ENCODE measurements around the gene MYO5C.

Gene MYO5C

DNA sequence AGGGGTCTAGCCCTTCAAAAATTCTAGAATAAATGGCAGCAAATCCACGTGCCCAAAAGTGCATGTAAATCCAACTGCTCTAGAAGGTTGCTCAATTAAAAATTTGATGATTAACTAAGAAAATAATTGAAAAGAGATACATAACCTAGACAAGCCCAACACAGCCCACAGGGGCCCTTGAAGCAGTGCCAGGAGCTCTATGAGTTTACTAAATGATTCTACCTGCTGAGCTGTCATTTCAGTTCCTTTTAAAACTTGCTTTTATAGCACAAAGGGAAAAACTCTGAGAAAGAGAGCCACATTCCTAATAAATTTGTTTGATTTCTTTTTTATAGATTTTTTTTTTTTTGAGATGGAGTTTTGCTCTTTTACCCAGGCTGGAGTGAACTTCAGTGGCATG is 65.5 kb downstream of the MYO5C start:
- TF ChIP-seq, protein P1, sequence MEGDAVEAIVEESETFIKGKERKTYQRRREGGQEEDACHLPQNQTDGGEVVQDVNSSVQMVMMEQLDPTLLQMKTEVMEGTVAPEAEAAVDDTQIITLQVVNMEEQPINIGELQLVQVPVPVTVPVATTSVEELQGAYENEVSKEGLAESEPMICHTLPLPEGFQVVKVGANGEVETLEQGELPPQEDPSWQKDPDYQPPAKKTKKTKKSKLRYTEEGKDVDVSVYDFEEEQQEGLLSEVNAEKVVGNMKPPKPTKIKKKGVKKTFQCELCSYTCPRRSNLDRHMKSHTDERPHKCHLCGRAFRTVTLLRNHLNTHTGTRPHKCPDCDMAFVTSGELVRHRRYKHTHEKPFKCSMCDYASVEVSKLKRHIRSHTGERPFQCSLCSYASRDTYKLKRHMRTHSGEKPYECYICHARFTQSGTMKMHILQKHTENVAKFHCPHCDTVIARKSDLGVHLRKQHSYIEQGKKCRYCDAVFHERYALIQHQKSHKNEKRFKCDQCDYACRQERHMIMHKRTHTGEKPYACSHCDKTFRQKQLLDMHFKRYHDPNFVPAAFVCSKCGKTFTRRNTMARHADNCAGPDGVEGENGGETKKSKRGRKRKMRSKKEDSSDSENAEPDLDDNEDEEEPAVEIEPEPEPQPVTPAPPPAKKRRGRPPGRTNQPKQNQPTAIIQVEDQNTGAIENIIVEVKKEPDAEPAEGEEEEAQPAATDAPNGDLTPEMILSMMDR (IDR thresholded peaks at IDR 0.05; ENCODE audit: low read depth, low read length, missing control alignments), result no peak
- no peak overlapping the region for H3K4me3 ChIP-seq (ENCODE audit: low read depth, low read length)
- DNase-seq (ENCODE audit: low read depth), result no peak

DNA sequence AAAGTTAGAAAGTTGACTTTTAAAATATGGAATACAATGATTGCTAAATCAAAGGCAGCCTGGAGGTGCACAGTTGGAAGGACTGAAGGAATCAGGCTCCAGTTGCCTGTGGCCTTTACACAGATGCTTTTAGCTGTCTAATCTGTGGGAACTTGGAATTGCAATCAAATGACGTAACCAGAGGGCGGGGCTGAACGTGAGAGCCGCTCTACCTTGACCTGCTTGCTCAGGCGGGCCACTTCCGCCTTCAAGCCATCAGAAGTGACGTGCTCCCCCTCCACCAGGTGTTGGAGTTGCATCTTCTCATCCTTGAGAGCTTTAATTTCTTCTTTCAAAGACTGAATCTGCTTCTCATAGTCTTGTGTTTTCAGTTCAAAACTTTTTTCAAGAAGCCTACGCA is 66.7 kb downstream of the MYO5C start:
- H3K4me3 ChIP-seq (ENCODE audit: low read depth, low read length), result no peak overlapping the region
- TF ChIP-seq, protein P1 (IDR thresholded peaks at IDR 0.05; ENCODE audit: low read depth, low read length, missing control alignments), result no peak
- peak; percentile 56 for DNase-seq (ENCODE audit: low read depth)

DNA sequence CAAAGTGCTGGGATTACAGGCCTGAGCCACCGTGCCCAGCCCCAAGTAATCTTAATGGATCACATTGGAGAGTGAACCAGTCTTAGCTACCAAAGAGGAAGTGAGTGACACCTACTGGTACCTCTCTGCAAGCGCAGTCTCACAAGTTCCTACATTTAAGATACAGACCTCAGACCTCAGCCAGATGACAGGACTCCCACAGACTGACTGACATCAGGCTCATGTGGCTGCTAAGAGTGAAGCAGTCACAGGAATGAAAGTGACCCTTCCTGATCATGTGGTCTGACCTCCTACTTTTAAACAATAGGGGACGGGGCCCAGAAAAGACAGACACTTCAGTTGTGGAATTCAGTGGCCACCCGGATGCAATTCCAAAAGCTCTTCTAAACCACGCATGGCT is 68.1 kb downstream of the MYO5C start:
- peak; percentile 88 for DNase-seq (ENCODE audit: low read depth)
- TF ChIP-seq, protein P1 (IDR thresholded peaks at IDR 0.05; ENCODE audit: low read depth, low read length, missing control alignments), result peak; percentile 86
- no peak overlapping the region for H3K4me3 ChIP-seq (ENCODE audit: low read depth, low read length)

DNA sequence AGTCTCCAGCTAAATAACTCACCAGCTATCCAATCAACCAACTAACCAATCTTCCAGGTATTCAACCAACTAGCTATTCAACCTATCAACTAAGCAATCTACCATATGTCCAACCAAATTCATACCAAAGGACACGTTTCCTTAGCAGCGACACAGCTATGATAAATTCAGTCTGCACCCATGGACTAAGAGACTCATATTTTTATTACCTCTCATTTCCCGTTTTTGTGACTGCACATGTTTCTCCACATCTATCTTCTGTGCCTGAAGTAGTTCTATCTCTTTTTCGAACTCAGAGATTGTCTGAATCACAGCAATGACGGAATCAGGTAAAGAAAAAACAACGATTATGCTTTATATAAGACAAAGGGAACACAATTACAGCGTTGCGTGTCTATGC is 70.4 kb downstream of the MYO5C start:
- no peak for DNase-seq (ENCODE audit: low read depth)

DNA sequence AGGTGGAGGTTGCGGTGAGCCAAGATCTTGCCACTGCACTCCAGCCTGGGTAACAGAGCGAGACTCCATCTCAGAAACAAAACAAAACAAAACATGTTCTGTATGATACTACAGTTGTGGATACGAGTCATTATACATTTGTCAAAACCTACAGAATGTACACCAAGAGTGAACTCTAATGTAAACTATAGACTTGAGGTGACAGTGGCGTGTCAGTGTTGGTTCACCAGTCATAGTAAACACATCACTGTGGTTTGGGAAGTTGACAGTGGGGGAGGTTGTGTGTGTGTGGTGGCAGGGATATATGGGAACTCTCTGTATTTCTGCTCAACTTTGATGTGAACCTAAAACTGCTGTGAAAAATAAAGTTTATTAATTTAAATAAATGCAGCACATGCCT is 71.4 kb downstream of the MYO5C start:
- no peak for DNase-seq (ENCODE audit: low read depth)
- H3K4me3 ChIP-seq (ENCODE audit: low read depth, low read length), result no peak overlapping the region
- TF ChIP-seq, protein P1 (IDR thresholded peaks at IDR 0.05; ENCODE audit: low read depth, low read length, missing control alignments), result no peak

More for the DNA sequence above, 70.4 kb downstream of the MYO5C start:
- TF ChIP-seq, protein P1 (IDR thresholded peaks at IDR 0.05; ENCODE audit: low read depth, low read length, missing control alignments), result no peak
- H3K4me3 ChIP-seq (ENCODE audit: low read depth, low read length), result no peak overlapping the region

DNA sequence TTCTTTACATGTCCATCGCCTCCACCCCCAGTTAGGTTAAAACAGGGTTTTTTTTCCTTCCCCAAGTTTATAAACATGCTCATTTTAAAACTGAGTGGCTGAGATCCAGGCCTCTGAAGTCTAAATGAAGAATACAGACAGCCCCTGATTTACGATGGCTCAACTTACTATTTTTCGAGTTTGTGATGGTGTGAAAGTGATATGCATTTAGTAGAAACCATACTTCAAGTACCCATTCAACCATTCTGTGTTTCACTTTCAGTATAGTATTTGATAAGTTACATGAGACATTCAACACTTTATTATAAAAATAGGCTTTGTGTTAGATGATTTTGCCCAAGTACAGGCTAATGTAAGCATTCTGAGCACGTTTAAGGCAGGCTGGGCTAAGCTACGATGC is 73.9 kb downstream of the MYO5C start:
- no peak for DNase-seq (ENCODE audit: low read depth)
- TF ChIP-seq, protein P1 (IDR thresholded peaks at IDR 0.05; ENCODE audit: low read depth, low read length, missing control alignments), result no peak
- H3K4me3 ChIP-seq (ENCODE audit: low read depth, low read length), result peak overlapping the region; percentile 45

DNA sequence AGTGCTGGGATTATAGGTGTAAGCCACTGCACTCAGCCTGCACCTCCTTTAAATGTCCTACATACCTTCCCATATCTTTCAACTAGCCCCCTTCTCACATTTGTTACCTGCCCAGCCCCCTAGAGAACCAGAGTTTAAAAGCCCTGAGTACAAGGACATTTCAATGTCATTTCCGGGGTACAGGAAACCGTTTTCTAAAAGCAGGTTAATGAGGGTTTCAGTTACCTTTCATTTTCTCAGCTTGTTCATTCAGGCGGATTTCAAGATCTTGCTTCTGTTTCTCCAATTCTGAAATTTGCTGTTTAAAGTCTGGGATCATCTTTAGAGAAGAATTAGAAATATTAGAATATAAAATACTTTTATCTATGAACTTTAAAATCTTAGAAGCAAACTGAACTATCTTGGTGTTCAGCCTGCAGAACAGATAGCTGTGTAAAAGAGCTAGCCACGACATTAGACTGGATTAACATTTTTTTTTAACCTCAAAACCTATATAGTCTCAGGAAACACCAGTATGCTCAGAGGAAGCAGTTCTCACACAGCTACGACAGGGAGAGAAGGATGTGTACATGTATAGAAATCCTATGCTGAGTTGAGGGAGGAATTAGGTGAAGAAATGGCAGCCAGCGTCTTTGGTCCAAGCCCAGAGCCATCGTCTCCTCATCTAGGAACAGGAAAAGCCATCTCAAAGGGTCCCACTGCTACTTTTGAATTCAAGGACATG is 74.5 kb downstream of the MYO5C start:
- TF ChIP-seq, protein P1 (IDR thresholded peaks at IDR 0.05; ENCODE audit: low read depth, low read length, missing control alignments), result no peak
- H3K4me3 ChIP-seq (ENCODE audit: low read depth, low read length), result peak overlapping the region; percentile 45
- DNase-seq (ENCODE audit: low read depth), result no peak
